Cardiac fibroblast (primary cell): ENCODE data around the gene ERC2.

Source experiments
- DNase-seq, 2 donors: peaks; one replicate each; pipeline versions ENCODE4 v3.0.0 to v3.0.0-alpha.2; 2010; ENCODE audit warnings: low read depth in 2 of 2
- H3K4me3 ChIP-seq, 2 donors: replicated peaks in 1 of 2; 1 replicate in 1 of 2; 2 replicates in 1 of 2; pipeline ENCODE4 v1.5.1; 2011; ENCODE audit warnings: low read depth in 2 of 2, low read length in 2 of 2, mild to moderate bottlenecking in 2 of 2, moderate library complexity in 1 of 2
- CTCF ChIP-seq: IDR thresholded peaks from one replicate; pipeline ENCODE4 v1.5.1; 2011; ENCODE audit warnings: low read depth, mild to moderate bottlenecking, low read length, inconsistent platforms

Gene ERC2

GRCh38 chr3:56364665-56365064 is 103.6 kb downstream of the ERC2 start:
- no peak for TF ChIP-seq CTCF
- no peak for DNase-seq
- H3K4me3 ChIP-seq, result no peak overlapping the region

GRCh38 chr3:56363720-56364119 is 104.5 kb downstream of the ERC2 start:
- no peak for TF ChIP-seq CTCF
- H3K4me3 ChIP-seq, result no peak overlapping the region
- DNase-seq, result no peak

- DNase-seq, result no peak
- TF ChIP-seq CTCF, result no peak
- no peak overlapping the region for H3K4me3 ChIP-seq
Observed at GRCh38 chr3:56361731-56362130, 106.5 kb downstream of the ERC2 start.

- DNase-seq, result no peak
- no peak overlapping the region for H3K4me3 ChIP-seq
- no peak for TF ChIP-seq CTCF
Observed at GRCh38 chr3:56357266-56357665, 111.0 kb downstream of the ERC2 start.

DNA sequence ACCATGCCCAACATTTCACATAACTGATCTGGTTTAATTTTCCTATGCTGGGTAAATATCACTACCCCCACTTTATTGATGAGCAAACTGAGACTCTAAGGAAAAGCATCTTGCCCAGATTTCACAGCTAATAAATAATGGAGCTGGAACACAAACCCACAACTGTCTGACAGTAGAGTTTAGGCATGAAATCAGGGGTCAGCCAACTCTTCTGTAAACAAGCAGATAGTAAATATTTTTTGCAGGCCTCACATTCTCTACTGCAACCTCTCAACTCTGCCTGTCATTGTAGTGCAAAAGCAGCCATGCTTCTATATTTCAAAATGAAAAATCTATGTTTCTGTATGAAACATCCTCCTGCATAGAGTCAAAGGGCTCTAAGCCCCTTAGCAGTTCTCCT is 111.5 kb downstream of the ERC2 start:
- no peak overlapping the region for H3K4me3 ChIP-seq
- TF ChIP-seq CTCF, result no peak

GRCh38 chr3:56355570-56356185 is 112.6 kb downstream of the ERC2 start:
- peak in 1 of 2 donors; percentile 49 for DNase-seq
- no peak for TF ChIP-seq CTCF
- no peak overlapping the region for H3K4me3 ChIP-seq

More for the DNA sequence above, 111.5 kb downstream of the ERC2 start:
- no peak for DNase-seq

DNA sequence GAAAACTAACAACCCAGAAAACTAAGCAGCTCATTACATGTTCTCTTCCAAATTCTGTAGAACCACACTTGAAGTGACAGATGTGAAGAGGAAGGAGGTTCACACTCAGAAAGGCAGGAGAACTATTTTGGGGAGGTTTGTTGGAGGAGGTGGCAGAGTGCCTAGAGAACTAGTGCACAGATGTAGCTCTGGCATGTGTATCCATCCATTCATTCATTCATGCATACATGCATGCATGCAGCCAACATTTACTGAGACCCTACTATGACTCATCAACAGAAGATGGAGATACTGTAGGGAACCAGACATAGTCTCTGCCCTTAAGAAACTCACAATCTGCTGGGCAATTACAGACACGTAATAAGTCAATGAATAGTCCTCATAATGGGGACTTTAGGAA is 116.7 kb downstream of the ERC2 start:
- TF ChIP-seq CTCF, result no peak
- no peak overlapping the region for H3K4me3 ChIP-seq
- no peak for DNase-seq
